Measurements from ENCODE around the gene INPP5A. TPM values are rescaled to one million over a fixed set of nuclear protein-coding genes. Genes with fewer than 3 reads are reported as not detected.

INPP5A gene
- total RNA-seq, 1 experiment from 2014 or later = 12.3 TPM

- H3K4me2 ChIP-seq (ENCODE audit: low read length) = no peak overlapping the region
- H2AFZ ChIP-seq (ENCODE audit: low read depth, low read length, poor library complexity, severe bottlenecking) = no peak overlapping the region
- DNase-seq (ENCODE audit: low read depth, low spot score) (no peak), ATAC-seq (no peak)
- BruUV-seq (replicated peaks) = no TSS peak
- CTCF ChIA-PET = no interaction called here
- no peak overlapping the region for H3K27ac ChIP-seq (ENCODE audit: low read depth, low read length)
- H3K9ac ChIP-seq (ENCODE audit: low read length) = no peak overlapping the region
- intact Hi-C loops (cut with micrococcal nuclease) = no loop called here
- no peaks in the 10 kb centered on the region for H3K79me2 ChIP-seq (ENCODE audit: insufficient read depth, low read length)
- no peaks in the 10 kb centered on the region for H3K9me3 ChIP-seq (ENCODE audit: control insufficient read depth in 1 of 2, insufficient read depth in 1 of 2, low read depth in 1 of 2, low read length in 2 of 2)
- H3K36me3 ChIP-seq (ENCODE audit: control insufficient read depth in 1 of 2, insufficient read depth in 2 of 2, low read length in 2 of 2) = no peaks in the 10 kb centered on the region
- H3K4me1 ChIP-seq (ENCODE audit: control insufficient read depth in 1 of 2, insufficient read depth in 2 of 2, low read length in 2 of 2) = no peaks in the 10 kb centered on the region
- TF ChIP-seq MAX (IDR thresholded peaks at IDR 0.05) (no peak), ZBTB33 (IDR thresholded peaks at IDR 0.05; ENCODE audit: extremely low read depth, insufficient replicate concordance, low read length) (no peak)
- RAD21 ChIA-PET (ENCODE audit: low non-redundant PET in 1 of 2, low total read pairs in 2 of 2, uncharacterized antibody in 2 of 2, unreplicated experiment in 2 of 2) = no interaction called here
- H4K20me1 ChIP-seq (ENCODE audit: insufficient read depth) = no peaks in the 10 kb centered on the region
- H3K27me3 ChIP-seq (ENCODE audit: insufficient read depth, low read length) = no peaks in the 10 kb centered on the region
- H3K9me2 ChIP-seq (ENCODE audit: insufficient read depth) = no peaks in the 10 kb centered on the region
- no peak overlapping the region for H3K4me3 ChIP-seq (replicated peaks in 1 of 2; ENCODE audit: low read depth in 1 of 2, low read length in 2 of 2)
- POLR2A ChIA-PET = no interaction called here
Observed at GRCh38 chr10:132813560-132814468, 276.2 kb downstream of the INPP5A start.

- Histone ChIP-seq H3K9me3 (ENCODE audit: control insufficient read depth in 1 of 2, insufficient read depth in 1 of 2, low read depth in 1 of 2, low read length in 2 of 2) (no peaks in the 10 kb centered on the region), H3K36me3 (ENCODE audit: control insufficient read depth in 1 of 2, insufficient read depth in 2 of 2, low read length in 2 of 2) (no peaks in the 10 kb centered on the region), H3K4me2 (ENCODE audit: low read length) (no peak overlapping the region), H3K9ac (ENCODE audit: low read length) (no peak overlapping the region), H3K27ac (ENCODE audit: low read depth, low read length) (no peak overlapping the region), H3K4me3 (replicated peaks in 1 of 2; ENCODE audit: low read depth in 1 of 2, low read length in 2 of 2) (no peak overlapping the region), H4K20me1 (ENCODE audit: insufficient read depth) (no peaks in the 10 kb centered on the region), H3K27me3 (ENCODE audit: insufficient read depth, low read length) (no peaks in the 10 kb centered on the region), H3K4me1 (ENCODE audit: control insufficient read depth in 1 of 2, insufficient read depth in 2 of 2, low read length in 2 of 2) (no peaks in the 10 kb centered on the region), H2AFZ (ENCODE audit: low read depth, low read length, poor library complexity, severe bottlenecking) (no peak overlapping the region), H3K9me2 (ENCODE audit: insufficient read depth) (no peaks in the 10 kb centered on the region), H3K79me2 (ENCODE audit: insufficient read depth, low read length) (no peaks in the 10 kb centered on the region)
- intact Hi-C loops (cut with micrococcal nuclease) = no loop called here
- CTCF ChIA-PET = no interaction called here
- TF ChIP-seq ELF1 (IDR thresholded peaks at IDR 0.05; ENCODE audit: borderline replicate concordance, low read depth) (no peak), MAX (IDR thresholded peaks at IDR 0.05) (no peak), CBX3 (IDR thresholded peaks at IDR 0.05; ENCODE audit: low read depth) (no peak)
- BruUV-seq (replicated peaks) = no TSS peak
- no peak for DNase-seq (ENCODE audit: low read depth, low spot score)
- ATAC-seq = no peak
- RAD21 ChIA-PET (ENCODE audit: low non-redundant PET in 1 of 2, low total read pairs in 2 of 2, uncharacterized antibody in 2 of 2, unreplicated experiment in 2 of 2) = no interaction called here
- POLR2A ChIA-PET = no interaction called here
Observed at GRCh38 chr10:132814469-132814856, 276.9 kb downstream of the INPP5A start.
